Gastroesophageal sphincter (tissue), 4 donors: ENCODE results near the gene LDHAL6B. TPM values are rescaled to one million over a fixed set of nuclear protein-coding genes. Genes with fewer than 3 reads are reported as not detected.

ENCODE experiments used
- ATAC-seq: fragments of 150-250 bp; one replicate; pipeline ENCODE4 v1.9.1; 2016; ENCODE audit warnings: mild to moderate bottlenecking, moderate library complexity
- H3K27ac ChIP-seq, 4 donors: fragments of 200-600 bp; sonication (generic) in 3 of 4; 1 replicate in 3 of 4; 2 replicates in 1 of 4; pipeline ENCODE4 v1.5.1; 2016 to 2019
- H3K27me3 ChIP-seq: fragments of 200-600 bp; sonication (generic); one replicate; pipeline ENCODE4 v1.5.1; 2019
- H3K36me3 ChIP-seq, 2 donors: fragments of 200-600 bp; sonication (generic); one replicate each; pipeline ENCODE4 v1.5.1; 2019; ENCODE audit warnings: control low read depth in 1 of 2
- H3K4me1 ChIP-seq, 3 donors: fragments of 200-600 bp; sonication (generic); 1 replicate in 2 of 3; 2 replicates in 1 of 3; pipeline ENCODE4 v1.5.1; 2016 to 2019; ENCODE audit warnings: control low read depth in 2 of 3
- H3K4me3 ChIP-seq, 2 donors: fragments of 200-600 bp; sonication (generic); one replicate each; pipeline ENCODE4 v1.5.1; 2019; ENCODE audit warnings: mild to moderate bottlenecking in 1 of 2, moderate library complexity in 1 of 2
- H3K9me3 ChIP-seq, 3 donors: fragments of 200-600 bp; sonication (generic); one replicate each; pipeline ENCODE4 v1.5.1; 2017 to 2019; ENCODE audit warnings: control low read depth in 2 of 3
- EP300 ChIP-seq: sonication (generic); formaldehyde crosslinking; IDR thresholded peaks from one replicate; pipeline ENCODE4 v1.6.1; 2017; ENCODE audit warnings: antibody characterized with exemption, mild to moderate bottlenecking
- POLR2A ChIP-seq, 2 donors: fragments of 450-650 bp; IDR thresholded peaks; one replicate each; pipeline ENCODE4 v1.6.1; 2017; ENCODE audit warnings: antibody characterized with exemption in 2 of 2, mild to moderate bottlenecking in 2 of 2, moderate library complexity in 1 of 2
- POLR2AphosphoS5 ChIP-seq: sonication (generic); formaldehyde crosslinking; IDR thresholded peaks from one replicate; pipeline ENCODE4 v1.6.1; 2017; ENCODE audit warnings: antibody characterized with exemption
- WGBS, 2 donors: methylation state at CpG; one replicate each; pipeline ENCODE4 v1.1.5; 2018; ENCODE audit warnings: low coverage in 1 of 2; 5-methylcytosine and 5-hydroxymethylcytosine counted together
- total RNA-seq, 4 donors: library from RNA; depleted of rRNA; stranded (reverse); fragments of >200 nt; gene quantifications; one replicate each; pipeline ENCODE4 v1.1.0, GENCODE V29; 2016
- TF ChIP-seq, protein P1 (sequence below), 4 experiments: fragments of 200-600 bp in 2 of 4; fragments of 450-650 bp in 2 of 4; sonication (generic) in 1 of 4; IDR thresholded peaks; one replicate each; pipeline ENCODE4 v1.5.1; 2017 to 2019; ENCODE audit warnings: antibody characterized with exemption in 4 of 4, mild to moderate bottlenecking in 2 of 4, moderate library complexity in 2 of 4

LDHAL6B gene
- total RNA-seq, 4 donors from 2014 or later, result 0.54 TPM; not detected in 3

DNA sequence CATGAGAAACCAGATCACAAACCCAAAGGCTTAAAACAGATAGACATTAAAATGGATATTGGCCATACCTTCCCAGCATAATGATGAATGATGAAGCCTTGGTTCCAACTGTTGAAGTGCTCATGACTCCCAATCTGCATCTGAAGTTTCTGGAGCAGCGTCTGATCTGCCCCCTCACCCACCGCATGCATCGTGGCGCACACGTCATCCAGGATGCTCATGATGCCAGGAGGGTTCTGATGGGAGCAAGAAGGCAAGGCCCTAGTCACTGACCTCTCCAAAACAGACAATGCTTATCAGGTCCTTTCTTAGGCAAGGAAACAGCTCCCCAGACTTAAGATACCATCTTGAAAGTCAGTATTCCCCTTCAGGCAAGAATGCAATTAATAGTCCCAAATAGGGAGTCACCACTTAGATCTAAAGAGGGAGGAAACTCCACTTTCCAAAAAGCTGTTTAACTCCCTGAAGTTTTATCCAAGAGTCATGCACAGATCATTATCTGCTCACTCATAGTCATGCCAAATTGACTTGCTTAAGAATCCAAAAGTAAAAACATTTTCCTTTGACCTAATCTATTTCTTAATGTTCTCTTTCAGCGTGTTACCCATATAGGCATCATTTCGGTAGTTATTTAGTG lies 2.1 kb downstream of the LDHAL6B start:
- no peaks in the 10 kb centered on the region for H3K4me1 ChIP-seq
- ATAC-seq, result no peak
- peaks cover 0 to 79% of the 10 kb centered on the region in 2 donors for H3K36me3 ChIP-seq
- H3K4me3 ChIP-seq, result no peak overlapping the region
- no peak overlapping the region for H3K27ac ChIP-seq
- no peaks in the 10 kb centered on the region for H3K9me3 ChIP-seq
- 93 to 100% methylated on average over 2 of the region's 7 CpGs for WGBS, 2 donors
- TF ChIP-seq, protein P1, sequence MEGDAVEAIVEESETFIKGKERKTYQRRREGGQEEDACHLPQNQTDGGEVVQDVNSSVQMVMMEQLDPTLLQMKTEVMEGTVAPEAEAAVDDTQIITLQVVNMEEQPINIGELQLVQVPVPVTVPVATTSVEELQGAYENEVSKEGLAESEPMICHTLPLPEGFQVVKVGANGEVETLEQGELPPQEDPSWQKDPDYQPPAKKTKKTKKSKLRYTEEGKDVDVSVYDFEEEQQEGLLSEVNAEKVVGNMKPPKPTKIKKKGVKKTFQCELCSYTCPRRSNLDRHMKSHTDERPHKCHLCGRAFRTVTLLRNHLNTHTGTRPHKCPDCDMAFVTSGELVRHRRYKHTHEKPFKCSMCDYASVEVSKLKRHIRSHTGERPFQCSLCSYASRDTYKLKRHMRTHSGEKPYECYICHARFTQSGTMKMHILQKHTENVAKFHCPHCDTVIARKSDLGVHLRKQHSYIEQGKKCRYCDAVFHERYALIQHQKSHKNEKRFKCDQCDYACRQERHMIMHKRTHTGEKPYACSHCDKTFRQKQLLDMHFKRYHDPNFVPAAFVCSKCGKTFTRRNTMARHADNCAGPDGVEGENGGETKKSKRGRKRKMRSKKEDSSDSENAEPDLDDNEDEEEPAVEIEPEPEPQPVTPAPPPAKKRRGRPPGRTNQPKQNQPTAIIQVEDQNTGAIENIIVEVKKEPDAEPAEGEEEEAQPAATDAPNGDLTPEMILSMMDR (IDR thresholded peaks at IDR 0.05), result no peak
- TF ChIP-seq EP300, result no peak
- no peaks in the 10 kb centered on the region for H3K27me3 ChIP-seq

GRCh38 chr15:59210186-59210585 lies 3.5 kb downstream of the LDHAL6B start:
- no peak for ATAC-seq
- Histone ChIP-seq H3K27me3 (no peaks in the 10 kb centered on the region), H3K27ac (no peak overlapping the region), H3K36me3 (peaks cover 0 to 79% of the 10 kb centered on the region in 2 donors), H3K4me3 (no peak overlapping the region), H3K9me3 (no peaks in the 10 kb centered on the region), H3K4me1 (no peaks in the 10 kb centered on the region)
- TF ChIP-seq EP300, result no peak
- TF ChIP-seq, protein P1 (IDR thresholded peaks at IDR 0.05), result no peak
- no peak for TF ChIP-seq POLR2A (IDR thresholded peaks at IDR 0.05)
- TF ChIP-seq POLR2AphosphoS5, result no peak
- WGBS, 2 donors, result 81 to 89% methylated on average over 1 to 2 of the region's 2 CpGs

DNA sequence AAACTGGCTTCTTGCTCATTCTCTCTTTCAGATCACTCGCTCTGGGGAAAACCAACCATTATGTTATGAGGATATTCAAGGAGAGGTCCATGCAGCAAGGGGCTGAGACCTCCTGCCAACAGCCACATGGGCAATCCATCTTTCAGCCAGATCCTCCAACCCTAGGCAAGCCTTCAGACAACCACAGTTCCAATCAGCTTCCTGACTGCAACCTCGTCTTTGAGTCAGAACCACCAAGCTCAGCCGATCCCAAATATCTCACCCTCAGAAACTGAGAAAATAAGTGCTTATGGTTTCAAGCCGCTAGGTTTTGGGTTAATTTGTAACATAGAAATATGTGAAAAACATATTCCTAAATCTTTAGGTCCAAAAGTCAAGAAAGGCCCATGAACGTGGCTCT lies 10.3 kb downstream of the LDHAL6B start:
- Histone ChIP-seq H3K36me3 (peaks cover 0 to 86% of the 10 kb centered on the region in 2 donors), H3K4me3 (no peak overlapping the region), H3K27ac (no peak overlapping the region), H3K9me3 (no peaks in the 10 kb centered on the region), H3K27me3 (no peaks in the 10 kb centered on the region), H3K4me1 (no peaks in the 10 kb centered on the region)
- TF ChIP-seq POLR2A (IDR thresholded peaks at IDR 0.05) (no peak), POLR2AphosphoS5 (no peak), EP300 (no peak)
- TF ChIP-seq, protein P1 (IDR thresholded peaks at IDR 0.05), result no peak
- 92 to 100% methylated on average over 4 to 5 of the region's 5 CpGs for WGBS, 2 donors
- no peak for ATAC-seq

GRCh38 chr15:59217876-59218498 lies 11.3 kb downstream of the LDHAL6B start:
- WGBS, 2 donors, result 85 to 90% methylated on average over 14 of the region's 14 CpGs
- no peak for ATAC-seq
- Histone ChIP-seq H3K9me3 (no peaks in the 10 kb centered on the region), H3K4me1 (no peaks in the 10 kb centered on the region), H3K27ac (no peak overlapping the region), H3K27me3 (no peaks in the 10 kb centered on the region), H3K4me3 (no peak overlapping the region), H3K36me3 (peaks cover 0 to 83% of the 10 kb centered on the region in 2 donors)
- TF ChIP-seq, protein P1 (IDR thresholded peaks at IDR 0.05), result no peak
- no peak for TF ChIP-seq POLR2AphosphoS5

DNA sequence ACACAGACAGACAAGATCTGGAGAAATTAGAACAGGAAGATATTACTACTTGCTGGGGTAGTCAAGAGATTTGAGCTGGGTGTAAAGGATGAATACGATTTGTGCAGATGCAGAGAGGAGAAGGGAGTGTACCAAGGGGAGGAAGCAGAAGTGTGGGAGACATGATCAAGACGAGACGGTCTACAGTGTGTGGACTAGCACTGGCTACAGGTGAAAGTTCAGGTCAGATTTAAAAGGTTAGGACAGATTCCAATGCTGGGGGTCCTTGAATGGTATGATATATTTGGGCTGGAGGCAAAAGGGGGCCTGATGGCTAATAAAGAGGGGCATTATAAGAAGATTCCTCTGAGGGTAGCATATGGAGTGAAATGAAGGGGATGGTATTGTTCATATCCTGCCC lies 12.1 kb downstream of the LDHAL6B start:
- Histone ChIP-seq H3K4me1 (no peaks in the 10 kb centered on the region), H3K36me3 (peaks cover 0 to 83% of the 10 kb centered on the region in 2 donors), H3K4me3 (no peak overlapping the region), H3K27ac (no peak overlapping the region), H3K9me3 (no peaks in the 10 kb centered on the region), H3K27me3 (no peaks in the 10 kb centered on the region)
- TF ChIP-seq, protein P1 (IDR thresholded peaks at IDR 0.05), result no peak
- no peak for TF ChIP-seq POLR2A (IDR thresholded peaks at IDR 0.05)
- TF ChIP-seq POLR2AphosphoS5, result no peak
- TF ChIP-seq EP300, result no peak
- no peak for ATAC-seq
- 60 to 89% methylated on average over 1 to 3 of the region's 3 CpGs for WGBS, 2 donors
